GM18868 (cell line): ENCODE data around the gene EPS15.
"Not testable (repeated sequence)": the region's sequence is repeated elsewhere in the genome, so short reads cannot be mapped to it uniquely, and the experiment has no call there.

Experiments
- ATAC-seq: cut with Tn5 transposase; IDR thresholded peaks from one replicate; pipeline ENCODE4 v1.9.1; 2021; ENCODE audit warnings: mild to moderate bottlenecking, moderate library complexity; ENCODE audit not compliant: unreplicated experiment

Gene EPS15

GRCh38 chr1:51519048-51519864 is at the start of gene EPS15:
TSS of gene EPS15 (minus strand) at chr1:51519266. CDS start at chr1:51519231, 35 bp downstream.
- ATAC-seq = peak; percentile 75

- ATAC-seq = no peak
Observed at GRCh38 chr1:51568231-51568935, 49.3 kb upstream of the EPS15 start.

GRCh38 chr1:51567653-51568052 is 48.6 kb upstream of the EPS15 start:
- no peak for ATAC-seq

GRCh38 chr1:51566260-51566659 is 47.2 kb upstream of the EPS15 start:
- no peak for ATAC-seq

GRCh38 chr1:51565009-51565408 is 45.9 kb upstream of the EPS15 start:
- no peak for ATAC-seq

- peak; percentile 60 for ATAC-seq
Observed at GRCh38 chr1:51564124-51564523, 45.1 kb upstream of the EPS15 start.

GRCh38 chr1:51561702-51562101 is 42.6 kb upstream of the EPS15 start:
- ATAC-seq = no peak

DNA sequence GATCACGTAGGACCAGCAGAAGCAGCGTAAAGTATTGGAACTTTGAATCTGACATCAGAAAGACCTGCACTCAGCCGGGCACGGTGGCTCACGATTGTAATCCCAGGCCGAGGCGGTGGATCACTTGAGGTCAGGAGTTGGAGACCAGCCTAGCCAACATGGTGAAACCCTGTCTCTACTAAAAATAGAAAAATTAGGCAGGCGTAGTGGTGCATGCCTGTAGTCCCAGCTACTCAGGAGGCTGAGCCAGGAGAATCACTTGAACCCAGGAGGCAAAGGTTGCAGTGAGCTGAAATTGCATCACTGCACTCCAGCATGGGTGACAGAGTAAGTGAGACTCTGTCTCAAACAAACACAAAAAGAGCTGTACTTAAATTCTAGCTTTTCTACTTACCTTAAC is 41.8 kb upstream of the EPS15 start:
- ATAC-seq = not testable (repeated sequence)

GRCh38 chr1:51560034-51560433 is 41.0 kb upstream of the EPS15 start:
- no peak for ATAC-seq

DNA sequence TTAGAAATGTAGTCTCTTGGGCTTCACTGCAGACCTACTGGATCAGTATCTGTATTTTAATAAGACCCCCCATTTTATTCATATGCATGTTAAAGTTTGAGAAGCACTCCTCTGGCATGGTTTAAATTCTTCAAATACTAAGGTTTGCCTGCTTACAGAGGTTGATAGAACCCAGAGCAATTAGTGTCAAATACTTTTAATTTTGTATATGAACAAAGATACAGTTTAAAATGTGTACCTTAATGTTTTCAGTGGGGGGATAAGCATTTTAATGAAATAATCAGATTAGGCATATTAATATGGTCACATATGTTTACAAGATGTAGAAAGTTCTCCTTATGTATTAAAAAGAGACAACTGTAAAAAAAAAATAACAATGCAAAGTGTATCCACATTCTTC is 40.4 kb upstream of the EPS15 start:
- ATAC-seq = no peak

GRCh38 chr1:51559064-51559500 is 40.0 kb upstream of the EPS15 start:
- ATAC-seq = no peak

- ATAC-seq = no peak
Observed at GRCh38 chr1:51558375-51558924, 39.4 kb upstream of the EPS15 start.

GRCh38 chr1:51557168-51557567 is 38.1 kb upstream of the EPS15 start:
- no peak for ATAC-seq

DNA sequence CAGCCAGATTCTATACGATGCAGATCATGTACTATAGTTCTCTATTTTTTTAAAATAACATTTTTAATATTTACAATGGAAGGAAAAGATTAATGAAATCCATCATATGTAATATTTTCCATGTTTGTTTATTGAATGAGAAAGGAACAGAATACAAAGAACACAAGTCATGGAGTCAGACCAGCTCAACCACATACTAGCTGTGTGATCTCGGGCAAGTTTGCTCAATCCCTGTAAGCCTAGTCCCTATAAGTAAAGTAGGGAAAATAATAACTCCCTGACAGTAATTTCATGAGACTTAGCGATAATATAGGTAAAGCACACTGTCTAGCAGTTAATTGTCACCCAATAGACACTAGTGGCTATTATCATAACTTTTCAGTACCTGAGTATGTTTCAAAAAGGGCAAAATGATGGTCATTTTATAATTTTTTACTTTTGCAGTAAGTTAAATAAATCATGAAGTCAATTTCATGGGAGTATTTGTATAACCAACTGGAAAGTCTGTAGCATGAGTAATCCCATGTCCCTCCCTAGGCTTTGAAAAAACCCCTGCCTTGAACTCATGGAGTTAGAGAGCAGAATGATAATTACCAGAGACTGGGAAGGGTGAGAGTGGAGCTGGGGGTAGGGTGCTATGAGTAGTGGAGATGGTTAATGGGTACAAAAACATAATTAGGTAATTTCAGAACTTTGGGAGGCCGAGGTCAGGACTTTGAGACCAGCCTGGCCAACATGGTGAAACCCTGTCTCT is 37.0 kb upstream of the EPS15 start:
- no peak for ATAC-seq

GRCh38 chr1:51553911-51554310 is 34.8 kb upstream of the EPS15 start:
- no peak for ATAC-seq

GRCh38 chr1:51552929-51553807 is 34.1 kb upstream of the EPS15 start:
- ATAC-seq = no peak

DNA sequence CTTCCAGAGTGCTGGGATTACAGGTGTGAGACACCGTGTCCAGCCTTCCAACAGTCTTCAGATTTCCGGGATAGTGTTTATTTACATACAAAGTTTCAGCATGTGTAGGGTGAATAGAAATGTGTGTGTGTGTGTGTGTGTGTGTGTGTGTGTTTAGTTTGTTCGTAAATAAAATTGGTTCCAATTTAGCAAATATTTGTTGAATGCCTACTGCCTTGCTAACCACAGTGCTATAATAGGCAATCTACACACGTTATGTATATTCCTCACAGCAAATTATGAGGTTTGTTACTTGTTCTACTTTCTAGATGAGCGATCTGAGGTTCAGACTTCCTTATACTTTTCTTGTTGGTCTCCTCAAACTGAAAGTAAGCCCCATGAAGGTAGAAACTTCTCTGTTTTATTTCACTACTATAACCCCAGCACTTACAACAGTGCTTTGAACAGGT is 32.8 kb upstream of the EPS15 start:
- no peak for ATAC-seq

- ATAC-seq = no peak
Observed at GRCh38 chr1:51551081-51551480, 32.0 kb upstream of the EPS15 start.

DNA sequence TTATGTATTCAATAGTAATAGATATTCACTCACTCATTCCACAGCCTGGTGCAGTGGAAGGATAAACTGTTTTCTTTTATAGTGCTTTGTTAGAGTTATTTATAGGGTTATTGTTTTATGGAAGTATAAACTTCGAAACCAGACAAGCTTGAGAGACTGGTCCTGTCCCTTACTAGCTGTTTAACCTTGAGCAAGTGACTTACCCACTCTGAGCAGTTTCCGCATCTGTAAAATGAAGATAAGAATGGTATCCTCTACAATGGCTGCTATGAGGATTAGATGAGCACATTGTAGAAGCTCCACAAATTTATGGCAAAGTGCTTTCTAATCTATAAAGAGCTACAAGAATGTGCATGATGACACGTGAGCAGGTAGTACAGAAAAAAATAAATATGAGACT is 30.8 kb upstream of the EPS15 start:
- no peak for ATAC-seq

- ATAC-seq = no peak
Observed at GRCh38 chr1:51549016-51549619, 30.1 kb upstream of the EPS15 start.
